ENCODE data around the gene FBN2. TPM values are rescaled to one million over a fixed set of nuclear protein-coding genes. Genes with fewer than 3 reads are reported as not detected.

The FBN2 gene
- total RNA-seq, 4 donors from 2014 or later: 0.04 to 0.39 (median 0.15) TPM; not detected in 1

GRCh38 chr5:128487041-128487440 lies 51.0 kb downstream of the FBN2 start:
- WGBS, 2 donors: 82 to 91% methylated on average over 3 of the region's 3 CpGs
- intact Hi-C loops (cut with DNase I; ENCODE audit: low total_unique reads): no loop called here
- no peak for DNase-seq (ENCODE audit: low spot score in 2 of 2)
- no peak overlapping the region for H3K4me3 ChIP-seq (ENCODE audit: low read depth, poor library complexity, severe bottlenecking)
- TF ChIP-seq, protein P1, sequence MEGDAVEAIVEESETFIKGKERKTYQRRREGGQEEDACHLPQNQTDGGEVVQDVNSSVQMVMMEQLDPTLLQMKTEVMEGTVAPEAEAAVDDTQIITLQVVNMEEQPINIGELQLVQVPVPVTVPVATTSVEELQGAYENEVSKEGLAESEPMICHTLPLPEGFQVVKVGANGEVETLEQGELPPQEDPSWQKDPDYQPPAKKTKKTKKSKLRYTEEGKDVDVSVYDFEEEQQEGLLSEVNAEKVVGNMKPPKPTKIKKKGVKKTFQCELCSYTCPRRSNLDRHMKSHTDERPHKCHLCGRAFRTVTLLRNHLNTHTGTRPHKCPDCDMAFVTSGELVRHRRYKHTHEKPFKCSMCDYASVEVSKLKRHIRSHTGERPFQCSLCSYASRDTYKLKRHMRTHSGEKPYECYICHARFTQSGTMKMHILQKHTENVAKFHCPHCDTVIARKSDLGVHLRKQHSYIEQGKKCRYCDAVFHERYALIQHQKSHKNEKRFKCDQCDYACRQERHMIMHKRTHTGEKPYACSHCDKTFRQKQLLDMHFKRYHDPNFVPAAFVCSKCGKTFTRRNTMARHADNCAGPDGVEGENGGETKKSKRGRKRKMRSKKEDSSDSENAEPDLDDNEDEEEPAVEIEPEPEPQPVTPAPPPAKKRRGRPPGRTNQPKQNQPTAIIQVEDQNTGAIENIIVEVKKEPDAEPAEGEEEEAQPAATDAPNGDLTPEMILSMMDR (IDR thresholded peaks at IDR 0.05): no peak
- TF ChIP-seq POLR2A (IDR thresholded peaks at IDR 0.05): no peak

GRCh38 chr5:128483738-128484137 lies 54.3 kb downstream of the FBN2 start:
- WGBS, 2 donors: 83 to 93% methylated on average over 3 of the region's 3 CpGs
- no peak overlapping the region for H3K4me3 ChIP-seq (ENCODE audit: low read depth, poor library complexity, severe bottlenecking)
- DNase-seq (ENCODE audit: low spot score in 2 of 2): no peak
- intact Hi-C loops (cut with DNase I; ENCODE audit: low total_unique reads): no loop called here
- no peak for TF ChIP-seq POLR2A (IDR thresholded peaks at IDR 0.05)
- TF ChIP-seq, protein P1 (IDR thresholded peaks at IDR 0.05): no peak

- WGBS, 2 donors: 47 to 55% methylated on average over 5 of the region's 5 CpGs
- intact Hi-C loops (cut with DNase I; ENCODE audit: low total_unique reads): no loop called here
- H3K4me3 ChIP-seq (ENCODE audit: low read depth, poor library complexity, severe bottlenecking): no peak overlapping the region
- no peak for DNase-seq (ENCODE audit: low spot score in 2 of 2)
- TF ChIP-seq, protein P1 (IDR thresholded peaks at IDR 0.05): no peak
- no peak for TF ChIP-seq POLR2A (IDR thresholded peaks at IDR 0.05)
These were observed 57.0 kb downstream of the FBN2 start for GRCh38 chr5:128480906-128481633.

DNA sequence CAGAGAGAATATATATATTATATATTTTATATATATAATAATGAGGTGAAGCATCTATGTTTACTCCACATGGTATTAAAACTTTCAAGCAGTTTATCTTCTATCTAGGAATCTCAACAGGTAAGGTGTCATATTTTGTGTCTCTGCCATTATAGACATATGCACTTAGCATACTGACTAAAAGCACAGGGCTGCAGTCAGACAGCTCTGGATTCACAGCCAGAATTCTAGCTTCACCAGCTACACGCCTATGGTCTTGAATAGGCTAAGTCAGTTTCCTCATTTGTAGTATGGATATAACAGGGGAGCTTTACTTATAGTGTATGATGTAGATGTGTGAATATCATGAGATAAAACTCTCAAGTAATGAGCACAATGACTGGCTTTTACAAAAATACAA lies 57.9 kb downstream of the FBN2 start:
- intact Hi-C loops (cut with DNase I; ENCODE audit: low total_unique reads): no loop called here
- no peak overlapping the region for H3K4me3 ChIP-seq (ENCODE audit: low read depth, poor library complexity, severe bottlenecking)

GRCh38 chr5:128478386-128479368 lies 59.4 kb downstream of the FBN2 start:
- intact Hi-C loops (cut with DNase I; ENCODE audit: low total_unique reads): no loop called here
- no peak overlapping the region for H3K4me3 ChIP-seq (ENCODE audit: low read depth, poor library complexity, severe bottlenecking)
- 77 to 81% methylated on average over 6 of the region's 6 CpGs for WGBS, 2 donors
- TF ChIP-seq, protein P1 (IDR thresholded peaks at IDR 0.05): no peak
- no peak for TF ChIP-seq POLR2A (IDR thresholded peaks at IDR 0.05)
- no peak for DNase-seq (ENCODE audit: low spot score in 2 of 2)

More for the DNA sequence above, 57.9 kb downstream of the FBN2 start:
- DNase-seq (ENCODE audit: low spot score in 2 of 2): no peak
- WGBS, 2 donors: 72 to 78% methylated on average over 1 of the region's 1 CpG
- TF ChIP-seq POLR2A (IDR thresholded peaks at IDR 0.05): no peak
- TF ChIP-seq, protein P1 (IDR thresholded peaks at IDR 0.05): no peak

All from lower leg skin (tissue), 4 donors.